Right ventricle myocardium inferior (tissue), 1 donor: ENCODE results near the gene WFS1. TPM values are rescaled to one million over a fixed set of nuclear protein-coding genes. Genes with fewer than 3 reads are reported as not detected.

Experiments
- ATAC-seq: fragments of 200-7000 bp; cut with Tn5 transposase; one replicate; pipeline ENCODE4 v1.9.1; 2020; ENCODE audit warnings: mild to moderate bottlenecking, moderate library complexity
- DNase-seq: peaks from one replicate; pipeline ENCODE4 v3.0.0; 2021; ENCODE audit errors: missing footprints
- intact Hi-C: fragments of 100-400 bp; cut with DNase I; formaldehyde crosslinking; loops from one replicate; pipeline ENCODE4 v1.11.0; 2022
- total RNA-seq: library from RNA; stranded (reverse); fragmentation: NEBNext Ultra II Directional; extraction: Animal tissue kit (Norgen Biotek cat#: 25700); gene quantifications from one replicate; pipeline ENCODE4 v1.2.1, GENCODE V29; 2021
- donor health status: DM: no; HTN: yes; CAD: no; lungs with severe emphysema.

The WFS1 gene
- total RNA-seq, 1 donor from 2014 or later, result 88.4 TPM

DNA sequence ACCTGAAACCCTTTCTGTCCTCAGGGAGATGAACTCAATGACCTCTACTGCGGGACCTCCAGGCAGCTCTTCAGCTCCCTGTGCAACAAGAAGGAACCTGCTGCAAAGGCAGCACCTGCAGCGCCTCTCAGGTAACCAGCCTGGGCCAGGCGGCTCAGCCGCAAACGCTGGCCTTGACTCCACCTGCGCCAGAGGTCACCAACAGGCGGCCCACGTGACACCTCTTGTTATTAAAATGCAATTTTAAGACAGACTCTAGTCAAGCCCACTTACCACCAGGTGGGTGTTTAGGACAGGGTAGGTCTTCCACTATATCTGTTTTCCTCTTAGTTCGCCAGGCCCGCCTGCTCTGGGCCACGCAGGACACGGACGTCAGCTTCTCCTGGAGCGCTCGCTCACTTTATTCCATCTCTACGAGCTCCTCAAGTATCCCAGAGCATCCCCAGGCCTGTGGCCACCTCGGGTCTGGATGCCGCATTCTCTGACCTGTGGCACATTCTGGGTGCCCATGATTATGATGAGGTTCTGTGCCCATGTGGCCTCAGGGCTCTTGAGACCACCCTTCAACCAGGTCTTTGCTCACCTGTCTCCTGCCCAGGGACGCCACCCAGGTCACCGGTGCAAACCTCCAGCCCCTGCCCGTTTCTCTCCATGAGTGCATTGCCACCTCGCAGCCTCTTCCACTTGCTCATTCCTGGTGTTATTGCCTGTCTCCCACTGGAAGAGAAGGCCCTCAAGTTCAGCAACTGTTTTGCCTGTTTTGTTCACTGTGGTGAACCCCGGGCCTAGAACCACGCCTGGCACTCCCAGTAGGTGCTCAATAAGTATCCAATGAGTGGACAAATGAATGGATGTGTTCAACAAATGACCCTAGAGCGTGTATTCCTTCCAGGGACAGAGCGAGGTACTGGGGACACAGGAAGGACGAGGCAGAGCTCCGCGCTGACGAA lies 36.5 kb upstream of the WFS1 start:
- intact Hi-C loops, result no loop called here
- no peak for ATAC-seq
- no peak for DNase-seq

- DNase-seq (no peak), ATAC-seq (no peak)
- intact Hi-C loops, result no loop called here
These were observed 35.7 kb upstream of the WFS1 start for GRCh38 chr4:6233929-6234328.

DNA sequence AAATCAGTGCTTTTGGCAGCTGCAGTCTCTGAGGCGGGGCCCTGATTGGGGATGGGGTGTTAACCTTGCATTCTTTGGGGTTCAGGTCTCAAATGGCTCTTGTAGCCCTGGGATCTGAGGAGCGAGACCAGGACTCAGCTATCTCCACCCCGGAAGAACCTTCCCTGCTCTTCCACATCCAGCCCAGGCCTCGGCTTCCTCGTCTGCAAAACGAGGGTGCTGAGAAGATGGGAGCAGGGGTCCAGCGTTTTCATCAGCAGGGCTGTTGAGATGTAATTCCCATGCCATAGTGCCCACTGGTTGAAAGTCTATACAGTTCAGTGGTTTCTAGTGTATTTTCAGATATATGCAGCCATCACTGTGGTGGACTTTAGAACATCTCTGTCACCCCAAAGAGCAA lies 34.6 kb upstream of the WFS1 start:
- intact Hi-C loops, result no loop called here
- ATAC-seq (no peak), DNase-seq (no peak)

- ATAC-seq, result no peak
- DNase-seq, result no peak
- intact Hi-C loops, result no loop called here
These were observed 33.6 kb upstream of the WFS1 start for GRCh38 chr4:6235901-6236640.

- ATAC-seq, result no peak
- DNase-seq, result no peak
- intact Hi-C loops, result no loop called here
These were observed 32.7 kb upstream of the WFS1 start for GRCh38 chr4:6236816-6237390.

DNA sequence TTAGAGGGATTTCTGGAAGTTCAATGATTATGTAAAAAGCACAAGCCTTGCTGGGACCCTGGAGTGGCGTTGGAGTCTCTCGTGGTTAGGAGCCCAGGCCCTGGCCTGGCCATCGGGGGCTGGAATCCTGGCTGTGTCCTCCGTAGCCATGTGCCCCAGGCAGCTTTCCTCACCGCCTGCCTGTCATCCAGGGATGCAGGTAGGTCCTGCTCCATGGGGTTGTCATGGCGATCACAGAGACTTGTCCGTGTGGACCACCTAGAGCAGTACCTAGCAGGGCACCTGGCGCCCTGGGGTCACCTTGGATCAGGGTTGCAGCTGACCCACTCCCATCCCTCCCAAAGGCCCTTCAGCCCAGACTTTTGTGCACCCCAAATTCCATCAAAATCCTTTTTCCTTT lies 30.2 kb upstream of the WFS1 start:
- no peak for ATAC-seq
- intact Hi-C loops, result no loop called here
- DNase-seq, result no peak

GRCh38 chr4:6239968-6240367 lies 29.7 kb upstream of the WFS1 start:
- DNase-seq (no peak), ATAC-seq (no peak)
- intact Hi-C loops, result no loop called here

DNA sequence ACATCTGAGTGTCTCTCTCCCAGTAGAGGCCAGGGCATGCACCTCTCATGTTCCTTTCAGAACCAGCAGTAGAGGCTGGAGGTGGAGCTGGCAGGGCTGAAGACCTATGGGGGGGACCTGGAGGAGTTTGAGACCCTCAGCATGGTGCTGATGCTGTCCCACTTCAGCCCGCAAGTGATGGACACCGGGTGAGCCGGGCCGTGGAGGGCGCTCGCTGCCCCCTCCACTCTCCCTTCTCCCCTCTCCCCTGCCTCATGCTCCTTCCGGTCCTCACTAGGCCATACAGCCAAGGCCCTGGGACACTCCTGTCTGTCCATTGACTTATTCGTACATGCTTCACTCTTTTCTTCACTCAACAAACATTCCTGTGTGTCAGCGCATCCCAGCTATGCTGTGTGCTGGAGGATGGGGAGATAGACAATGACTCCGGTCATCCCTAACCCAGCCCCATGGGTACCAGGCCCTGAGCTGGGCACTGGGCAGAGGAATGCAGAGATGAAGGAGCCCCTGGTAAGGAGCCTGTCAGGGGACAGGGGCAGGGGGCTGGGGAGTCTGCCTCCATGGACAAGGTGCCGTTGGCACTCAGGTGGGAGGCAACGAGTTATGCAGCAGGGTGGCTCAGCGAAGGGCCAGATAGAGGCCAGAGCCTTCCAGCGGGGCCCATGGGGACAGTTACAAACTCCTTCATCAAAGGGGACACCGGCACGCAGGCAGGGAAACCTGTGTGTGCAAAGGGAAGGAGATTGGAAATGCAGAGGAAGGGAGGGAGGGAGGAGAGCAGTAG lies 28.4 kb upstream of the WFS1 start:
- no peak for DNase-seq
- no peak for ATAC-seq
- intact Hi-C loops, result no loop called here

DNA sequence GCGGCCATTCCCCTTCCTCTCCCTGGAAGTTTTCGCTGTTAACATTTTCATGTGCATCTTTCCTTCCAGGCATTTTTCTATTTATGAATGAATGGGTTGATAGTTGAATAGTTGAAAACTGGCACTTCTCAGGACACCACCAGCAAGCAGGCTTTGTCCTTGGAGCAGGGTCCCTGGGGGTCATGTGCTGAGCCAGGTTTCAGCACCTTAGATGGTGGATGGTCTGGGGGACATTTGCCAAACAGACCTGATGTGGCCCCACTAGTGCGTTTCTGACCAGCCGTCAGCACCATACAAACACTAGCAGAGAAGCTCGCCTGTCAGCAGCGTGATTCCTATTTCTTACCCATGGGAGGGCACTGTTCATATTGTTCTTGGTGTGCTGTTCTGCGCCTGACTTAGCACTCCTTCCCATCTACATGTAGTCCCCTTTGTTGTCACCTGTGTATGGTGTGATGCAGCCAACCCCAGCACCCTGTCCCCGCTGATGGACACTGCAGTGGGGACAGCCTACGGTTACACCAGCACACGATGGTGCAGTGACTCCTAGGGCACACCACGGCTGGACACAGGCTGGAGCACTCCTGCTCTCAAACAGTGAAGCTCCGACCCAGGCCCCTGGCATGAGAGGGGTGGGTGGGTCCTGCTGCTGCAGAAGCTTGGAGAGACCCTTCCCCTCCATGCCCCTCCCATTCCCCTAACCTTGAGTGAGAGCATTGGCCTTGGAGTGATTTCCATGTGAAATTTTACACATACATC lies 27.2 kb upstream of the WFS1 start:
- intact Hi-C loops, result no loop called here
- DNase-seq (no peak), ATAC-seq (no peak)

DNA sequence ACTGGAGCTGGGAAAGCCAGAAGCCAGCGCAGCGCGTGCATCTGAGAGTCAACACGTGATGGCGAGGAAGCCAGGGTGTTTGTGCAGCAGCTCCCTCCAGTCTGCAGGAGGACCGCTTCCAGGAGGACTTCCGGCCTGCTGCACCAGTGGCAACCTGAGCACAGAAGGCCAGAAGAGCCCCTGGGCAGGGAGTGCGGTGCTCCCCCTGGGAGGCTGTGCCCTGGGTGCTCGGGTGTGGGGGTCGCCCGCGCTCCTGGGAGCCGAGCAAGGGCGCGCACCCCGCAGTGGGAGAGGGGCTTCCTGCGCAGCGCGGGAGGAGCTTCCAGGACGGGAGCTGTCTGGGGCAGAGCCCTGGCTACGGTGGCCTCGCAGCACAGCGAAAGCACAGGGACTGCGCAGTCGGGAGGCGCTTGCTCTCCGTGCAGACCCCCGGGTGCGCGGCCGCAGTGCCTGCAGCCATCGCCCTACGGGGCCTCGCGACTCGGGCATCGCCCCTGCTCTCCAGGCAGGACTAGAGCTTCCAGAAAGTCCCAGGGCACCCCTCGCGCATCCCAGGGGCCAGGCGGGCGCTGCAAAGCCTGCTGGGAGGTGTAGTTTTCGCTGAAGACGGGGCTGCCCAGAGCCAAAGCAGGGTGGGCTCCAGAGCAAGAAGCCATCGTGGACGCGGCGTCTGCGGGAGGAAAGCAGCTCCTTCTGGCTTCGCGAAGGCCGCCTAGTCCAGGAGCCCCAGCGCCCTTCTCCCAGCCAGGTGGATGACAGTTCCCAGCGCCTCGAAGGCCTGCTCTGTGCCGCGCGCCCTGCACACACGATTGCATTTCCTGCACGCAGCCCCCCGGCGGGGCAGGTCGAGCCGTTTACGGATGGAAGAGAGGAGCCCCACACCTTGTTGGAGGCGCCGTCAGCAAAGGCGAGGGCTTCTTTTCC lies 24.1 kb upstream of the WFS1 start:
- intact Hi-C loops, result no loop called here
- ATAC-seq (peak; percentile 43), DNase-seq (no peak)

GRCh38 chr4:6246170-6246634 lies 23.4 kb upstream of the WFS1 start:
- DNase-seq (no peak), ATAC-seq (no peak)
- intact Hi-C loops, result no loop called here

DNA sequence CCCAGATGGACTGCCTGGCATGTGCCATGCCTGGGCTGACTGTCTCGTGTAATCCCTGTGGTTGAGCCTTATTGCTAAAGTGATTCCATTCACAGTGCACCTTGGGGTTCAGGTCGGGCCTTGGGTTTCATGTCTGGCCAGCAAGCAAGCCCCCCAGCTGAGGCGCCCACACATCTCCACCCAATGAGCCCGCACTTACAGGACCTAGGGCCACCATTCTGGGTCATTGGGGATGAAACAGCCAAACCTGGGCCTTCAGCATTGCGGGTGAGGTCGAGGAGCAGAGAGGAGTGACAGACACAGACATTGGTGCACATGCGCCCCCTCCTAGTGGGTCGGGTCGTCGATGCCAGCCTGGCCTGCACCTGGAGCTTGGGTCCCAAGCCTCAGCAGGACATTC lies 21.3 kb upstream of the WFS1 start:
- no peak for ATAC-seq
- no peak for DNase-seq
- intact Hi-C loops, result no loop called here

GRCh38 chr4:6250235-6250983 lies 19.2 kb upstream of the WFS1 start:
- intact Hi-C loops, result loop anchor here (1.0 kb wide), 1 partner anchor 77 kb away; no protein-coding TSS in a partner anchor
- DNase-seq (no peak), ATAC-seq (no peak)

GRCh38 chr4:6250984-6251295 lies 18.7 kb upstream of the WFS1 start:
- intact Hi-C loops, result loop anchor here (1.0 kb wide), 1 partner anchor 76 kb away; no protein-coding TSS in a partner anchor
- ATAC-seq, result no peak
- DNase-seq, result no peak

DNA sequence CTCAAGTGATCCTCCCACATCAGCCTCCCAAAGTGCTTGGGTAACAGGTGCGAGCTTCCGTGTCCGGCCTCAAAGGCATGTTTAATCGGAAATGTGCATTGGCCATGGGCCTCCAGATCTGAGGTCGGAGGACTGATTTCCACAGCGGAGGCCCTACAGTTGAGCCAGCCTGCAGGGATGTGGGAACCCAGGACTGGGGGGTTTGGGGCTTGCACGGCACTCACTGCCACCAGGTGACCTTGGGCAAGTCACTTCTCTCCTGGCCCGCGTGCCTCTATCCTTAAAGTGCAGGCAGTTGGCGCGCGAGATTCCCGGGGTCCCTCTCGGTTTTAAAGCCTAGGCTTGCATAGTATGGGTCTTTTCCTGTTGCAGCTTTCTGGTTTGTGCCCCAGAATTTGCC lies 18.3 kb upstream of the WFS1 start:
- intact Hi-C loops, result no loop called here
- DNase-seq, result no peak
- ATAC-seq, result no peak

GRCh38 chr4:6252051-6252450 lies 17.6 kb upstream of the WFS1 start:
- intact Hi-C loops, result no loop called here
- no peak for DNase-seq
- no peak for ATAC-seq

GRCh38 chr4:6253111-6253510 lies 16.5 kb upstream of the WFS1 start:
- ATAC-seq, result no peak
- DNase-seq, result no peak
- intact Hi-C loops, result no loop called here
